OCI-LY7 (cell line): ENCODE results near the gene VANGL1. TPM values are rescaled to one million over a fixed set of nuclear protein-coding genes. Genes with fewer than 3 reads are reported as not detected.

Experiments used
- BruUV-seq: library from RNA; stranded (reverse); fragments of 400-500 nt; replicated peaks from 2 replicates; lab custom pipeline; 2021; lab: Mats Ljungman, UMichigan
- CTCF ChIA-PET: fragments of 300-600 bp; sonication (Branson Sonifier 250); formaldehyde crosslinking; loops from one replicate; lab custom pipeline; 2022; ENCODE audit warnings: antibody characterized with exemption; ENCODE audit not compliant: unreplicated experiment; lab: Charles Lee
- POLR2A ChIA-PET: fragments of 300-600 bp; sonication (Branson Sonifier 250); formaldehyde crosslinking; loops from one replicate; lab custom pipeline; 2022; ENCODE audit warnings: antibody characterized with exemption; lab: Charles Lee
- DNase-seq: peaks from one replicate; pipeline ENCODE4 v3.0.0-alpha.2; 2015; ENCODE audit warnings: low spot score
- H2AFZ ChIP-seq: fragments of 200-600 bp; sonication (generic), shearing (Covaris generic); 2 replicates; pipeline ENCODE4 v1.6.1; 2014; ENCODE audit warnings: mild to moderate bottlenecking, antibody characterized with exemption, low read length, moderate library complexity
- H3K27ac ChIP-seq: fragments of 200-600 bp; sonication (generic); 2 replicates; pipeline ENCODE4 v1.5.1; 2014; ENCODE audit warnings: mixed run types, low read depth, mild to moderate bottlenecking, moderate library complexity, low read length, inconsistent platforms; ENCODE audit not compliant: poor library complexity, severe bottlenecking
- H3K36me3 ChIP-seq: fragments of 200-600 bp; sonication (generic); 2 replicates; pipeline ENCODE4 v1.6.1; 2014; ENCODE audit warnings: mild to moderate bottlenecking, antibody characterized with exemption, low read length, moderate library complexity, mixed read lengths; ENCODE audit not compliant: insufficient read depth
- H3K4me1 ChIP-seq: fragments of 200-600 bp; sonication (generic); 2 replicates; pipeline ENCODE4 v1.5.1; 2014; ENCODE audit warnings: mild to moderate bottlenecking, low read length; ENCODE audit not compliant: insufficient read depth, poor library complexity, severe bottlenecking
- H3K4me2 ChIP-seq: fragments of 200-600 bp; sonication (generic); 2 replicates; pipeline ENCODE4 v1.6.1; 2014; ENCODE audit warnings: mild to moderate bottlenecking, low read length
- H3K4me3 ChIP-seq: fragments of 200-600 bp; sonication (generic); 2 replicates; pipeline ENCODE4 v1.5.1; 2014; ENCODE audit warnings: mild to moderate bottlenecking, low read depth, low read length; ENCODE audit not compliant: poor library complexity, severe bottlenecking
- H3K79me2 ChIP-seq: fragments of 200-600 bp; sonication (generic); 2 replicates; pipeline ENCODE4 v1.6.1; 2016; ENCODE audit warnings: low read depth, mild to moderate bottlenecking, low read length, moderate library complexity, mixed read lengths; ENCODE audit not compliant: insufficient read depth
- H3K9me2 ChIP-seq: fragments of 200-600 bp; sonication (generic); 2 replicates; pipeline ENCODE4 v1.6.1; 2016; ENCODE audit warnings: mild to moderate bottlenecking, low read length, mixed read lengths; ENCODE audit not compliant: insufficient read depth
- H3K9me3 ChIP-seq: fragments of 200-600 bp; sonication (generic); 2 replicates; pipeline ENCODE4 v1.6.1; 2014; ENCODE audit warnings: mild to moderate bottlenecking, mixed run types, low read length, mixed read lengths
- H4K20me1 ChIP-seq: fragments of 200-600 bp; sonication (generic); 2 replicates; pipeline ENCODE4 v1.6.1; 2014; ENCODE audit warnings: mild to moderate bottlenecking, antibody characterized with exemption, low read length, moderate library complexity, mixed read lengths; ENCODE audit not compliant: insufficient read depth
- CTCF ChIP-seq: fragments of 200-600 bp; sonication (generic); conservative IDR thresholded peaks from 2 replicates; pipeline ENCODE4 v1.5.1; 2014; ENCODE audit warnings: mild to moderate bottlenecking, antibody characterized with exemption, low read length, moderate library complexity, mixed read lengths
- EZH2phosphoT487 ChIP-seq: fragments of 200-600 bp; sonication (generic); IDR thresholded peaks from 2 replicates; pipeline ENCODE4 v1.6.1; 2018; ENCODE audit warnings: low read depth, borderline replicate concordance, mild to moderate bottlenecking, mixed run types, antibody characterized with exemption, low read length, moderate library complexity, mixed read lengths
- intact Hi-C: fragments of 100-400 bp; cut with micrococcal nuclease; formaldehyde crosslinking; loops from one replicate; pipeline ENCODE4 v1.10.0; 2022; ENCODE audit not compliant: unreplicated experiment
- total RNA-seq, 2 experiments: library from RNA; depleted of rRNA in 1 of 2; stranded (reverse); fragments of >200 nt in 1 of 2; shearing (Covaris generic) in 1 of 2; gene quantifications; 2 replicates each; pipeline ENCODE4 v1.2.3, GENCODE V29; 2014 to 2022

Gene VANGL1
- total RNA-seq, 2 experiments from 2014 or later = 1.2 TPM; not detected in 1

- H3K4me2 ChIP-seq = no peak overlapping the region
- H3K4me1 ChIP-seq = no peaks in the 10 kb centered on the region
- TF ChIP-seq EZH2phosphoT487 = no peak
- peak; percentile 72 for TF ChIP-seq CTCF
- H3K9me2 ChIP-seq = no peaks in the 10 kb centered on the region
- H3K4me3 ChIP-seq = no peak overlapping the region
- intact Hi-C loops = loop anchor here (10.0 kb wide), 1 partner anchor 57 kb away; no protein-coding TSS in a partner anchor
- BruUV-seq = no TSS peak
- no peak overlapping the region for H3K27ac ChIP-seq
- H3K36me3 ChIP-seq = no peaks in the 10 kb centered on the region
- no peak overlapping the region for H2AFZ ChIP-seq
- CTCF ChIA-PET = interaction anchor here (1.6 kb wide), 1 partner anchor 11 kb away, joined by 3 read pairs; no protein-coding TSS in a partner anchor
- DNase-seq = peak; percentile 31
- no peaks in the 10 kb centered on the region for H4K20me1 ChIP-seq
- no peaks in the 10 kb centered on the region for H3K9me3 ChIP-seq
- H3K79me2 ChIP-seq = no peaks in the 10 kb centered on the region
- POLR2A ChIA-PET = interaction anchor here (0.6 kb wide), 1 partner anchor 127 kb away, joined by 3 read pairs; no protein-coding TSS in a partner anchor
Measured at GRCh38 chr1:115717541-115717940, 75.8 kb downstream of the VANGL1 start.

- H3K79me2 ChIP-seq = no peaks in the 10 kb centered on the region
- H2AFZ ChIP-seq = no peak overlapping the region
- H3K4me2 ChIP-seq = no peak overlapping the region
- no peak overlapping the region for H3K4me3 ChIP-seq
- H3K36me3 ChIP-seq = no peaks in the 10 kb centered on the region
- CTCF ChIA-PET = interaction anchor here (1.6 kb wide), 1 partner anchor 12 kb away, joined by 3 read pairs; no protein-coding TSS in a partner anchor
- DNase-seq = no peak
- no TSS peak for BruUV-seq
- TF ChIP-seq CTCF (no peak), EZH2phosphoT487 (no peak)
- intact Hi-C loops = loop anchor here (10.0 kb wide), 1 partner anchor 57 kb away; no protein-coding TSS in a partner anchor
- H3K4me1 ChIP-seq = no peaks in the 10 kb centered on the region
- no peak overlapping the region for H3K27ac ChIP-seq
- H3K9me2 ChIP-seq = no peaks in the 10 kb centered on the region
- POLR2A ChIA-PET = no interaction called here
- H3K9me3 ChIP-seq = no peaks in the 10 kb centered on the region
- H4K20me1 ChIP-seq = no peaks in the 10 kb centered on the region
Measured at GRCh38 chr1:115718011-115718754, 76.4 kb downstream of the VANGL1 start.

GRCh38 chr1:115719285-115719684 is 77.5 kb downstream of the VANGL1 start:
- CTCF ChIA-PET = no interaction called here
- Histone ChIP-seq H3K4me3 (no peak overlapping the region), H3K27ac (no peak overlapping the region), H4K20me1 (no peaks in the 10 kb centered on the region), H3K4me2 (no peak overlapping the region), H3K4me1 (no peaks in the 10 kb centered on the region), H3K36me3 (no peaks in the 10 kb centered on the region), H3K79me2 (no peaks in the 10 kb centered on the region), H2AFZ (no peak overlapping the region), H3K9me3 (no peaks in the 10 kb centered on the region), H3K9me2 (no peaks in the 10 kb centered on the region)
- no TSS peak for BruUV-seq
- intact Hi-C loops = loop anchor here (10.0 kb wide), 1 partner anchor 56 kb away; no protein-coding TSS in a partner anchor
- TF ChIP-seq EZH2phosphoT487 = no peak
- no peak for TF ChIP-seq CTCF
- DNase-seq = no peak
- POLR2A ChIA-PET = no interaction called here
